NCI-H2171 (cell line): ENCODE data around the gene MNS1.
"Not testable (repeated sequence)": the region's sequence is repeated elsewhere in the genome, so short reads cannot be mapped to it uniquely, and the experiment has no call there.

Experiments
- DNase-seq: peaks from one replicate; lab custom pipeline; 2025; lab: John Stamatoyannopoulos, UW

Gene MNS1

GRCh38 chr15:56454836-56455235, 10.1 kb downstream of the MNS1 start:
- DNase-seq = no peak

- no peak for DNase-seq
These were observed 19.2 kb downstream of the MNS1 start for GRCh38 chr15:56445746-56446145.

GRCh38 chr15:56442354-56442753, 22.6 kb downstream of the MNS1 start:
- DNase-seq = no peak

- DNase-seq = no peak
These were observed 24.6 kb downstream of the MNS1 start for GRCh38 chr15:56440214-56440770.

GRCh38 chr15:56432304-56432703, 32.6 kb downstream of the MNS1 start:
- no peak for DNase-seq

GRCh38 chr15:56428821-56429458, 36.0 kb downstream of the MNS1 start:
- peak; percentile 16 for DNase-seq

- DNase-seq = no peak
These were observed 39.0 kb downstream of the MNS1 start for GRCh38 chr15:56425976-56426375.

- no peak for DNase-seq
These were observed 39.7 kb downstream of the MNS1 start for GRCh38 chr15:56425276-56425675.

GRCh38 chr15:56413114-56413733, 51.7 kb downstream of the MNS1 start:
- DNase-seq = not testable (repeated sequence)

GRCh38 chr15:56411122-56411749, 53.7 kb downstream of the MNS1 start:
- no peak for DNase-seq

GRCh38 chr15:56410721-56411120, 54.2 kb downstream of the MNS1 start:
- DNase-seq = no peak

- DNase-seq = not testable (repeated sequence)
These were observed 65.7 kb downstream of the MNS1 start for GRCh38 chr15:56399209-56399608.

- not testable (repeated sequence) for DNase-seq
These were observed 67.6 kb downstream of the MNS1 start for GRCh38 chr15:56397325-56397724.

GRCh38 chr15:56394909-56395308, 70.0 kb downstream of the MNS1 start:
- DNase-seq = no peak

- DNase-seq = no peak
These were observed 71.7 kb downstream of the MNS1 start for GRCh38 chr15:56393277-56393676.

GRCh38 chr15:56390739-56391267, 74.1 kb downstream of the MNS1 start:
- DNase-seq = no peak

GRCh38 chr15:56385908-56386307, 79.0 kb downstream of the MNS1 start:
- no peak for DNase-seq

GRCh38 chr15:56383010-56383409, 81.9 kb downstream of the MNS1 start:
- DNase-seq = no peak
